ENCODE measurements around the gene VN1R2.

DNA sequence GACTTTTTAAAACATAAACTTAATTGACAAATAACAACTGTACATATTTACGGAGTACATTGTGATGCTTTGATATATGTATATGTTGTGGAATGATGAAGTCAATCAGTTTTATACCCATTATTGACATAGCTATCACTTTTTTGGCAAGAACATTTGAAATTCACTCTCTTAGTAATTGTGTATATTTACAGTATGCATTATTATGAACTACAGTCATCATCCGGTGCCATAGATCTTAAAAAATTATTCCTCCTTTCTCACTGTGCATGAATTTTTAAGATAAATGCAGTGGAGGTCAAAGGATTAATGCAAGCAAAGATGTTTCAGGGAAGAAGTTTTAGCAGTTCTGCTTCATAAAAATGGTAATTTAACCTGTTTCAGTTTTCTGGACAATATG, 17.4 kb downstream of the VN1R2 start:
- TF ChIP-seq POLR2A (IDR thresholded peaks at IDR 0.05): no peak
- TF ChIP-seq, protein P1, sequence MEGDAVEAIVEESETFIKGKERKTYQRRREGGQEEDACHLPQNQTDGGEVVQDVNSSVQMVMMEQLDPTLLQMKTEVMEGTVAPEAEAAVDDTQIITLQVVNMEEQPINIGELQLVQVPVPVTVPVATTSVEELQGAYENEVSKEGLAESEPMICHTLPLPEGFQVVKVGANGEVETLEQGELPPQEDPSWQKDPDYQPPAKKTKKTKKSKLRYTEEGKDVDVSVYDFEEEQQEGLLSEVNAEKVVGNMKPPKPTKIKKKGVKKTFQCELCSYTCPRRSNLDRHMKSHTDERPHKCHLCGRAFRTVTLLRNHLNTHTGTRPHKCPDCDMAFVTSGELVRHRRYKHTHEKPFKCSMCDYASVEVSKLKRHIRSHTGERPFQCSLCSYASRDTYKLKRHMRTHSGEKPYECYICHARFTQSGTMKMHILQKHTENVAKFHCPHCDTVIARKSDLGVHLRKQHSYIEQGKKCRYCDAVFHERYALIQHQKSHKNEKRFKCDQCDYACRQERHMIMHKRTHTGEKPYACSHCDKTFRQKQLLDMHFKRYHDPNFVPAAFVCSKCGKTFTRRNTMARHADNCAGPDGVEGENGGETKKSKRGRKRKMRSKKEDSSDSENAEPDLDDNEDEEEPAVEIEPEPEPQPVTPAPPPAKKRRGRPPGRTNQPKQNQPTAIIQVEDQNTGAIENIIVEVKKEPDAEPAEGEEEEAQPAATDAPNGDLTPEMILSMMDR (IDR thresholded peaks at IDR 0.05): no peak
- no peak for TF ChIP-seq POLR2AphosphoS5 (IDR thresholded peaks at IDR 0.05; ENCODE audit: insufficient read depth in 1 of 2, low read depth in 1 of 2)

Measured in vagina (tissue), 2 donors.